Measurements from ENCODE around the gene C4orf17.

C4orf17 gene

GRCh38 chr4:99504804-99505502 lies 5.9 kb upstream of the C4orf17 start:
- no peak for ATAC-seq
- TF ChIP-seq ARNTL (CRISPR knock-in tag; IDR thresholded peaks at IDR 0.05; ENCODE audit: borderline replicate concordance, low read depth) (no peak), ZNF565 (CRISPR knock-in tag; conservative IDR thresholded peaks at IDR 0.05; ENCODE audit: low read depth) (no peak), ZFP30 (CRISPR knock-in tag; IDR thresholded peaks at IDR 0.05) (no peak), ZNF8 (CRISPR knock-in tag; IDR thresholded peaks at IDR 0.05) (no peak), TOX (CRISPR knock-in tag; IDR thresholded peaks at IDR 0.05; ENCODE audit: borderline replicate concordance) (no peak), ZNF70 (CRISPR knock-in tag; IDR thresholded peaks at IDR 0.05) (no peak), OSR1 (CRISPR knock-in tag; IDR thresholded peaks at IDR 0.05) (no peak), POU6F1 (CRISPR knock-in tag; IDR thresholded peaks at IDR 0.05; ENCODE audit: borderline replicate concordance, low read depth) (no peak), TSHZ2 (CRISPR knock-in tag; IDR thresholded peaks at IDR 0.05) (no peak), TCF4 (CRISPR knock-in tag; IDR thresholded peaks at IDR 0.05; ENCODE audit: borderline replicate concordance) (no peak), RARB (CRISPR knock-in tag; IDR thresholded peaks at IDR 0.05) (no peak), ZC3H10 (CRISPR knock-in tag; IDR thresholded peaks at IDR 0.05) (no peak), ESRRG (CRISPR knock-in tag; IDR thresholded peaks at IDR 0.05) (no peak), ISL1 (CRISPR knock-in tag; IDR thresholded peaks at IDR 0.05) (no peak)
- TF ChIP-seq, protein P1, sequence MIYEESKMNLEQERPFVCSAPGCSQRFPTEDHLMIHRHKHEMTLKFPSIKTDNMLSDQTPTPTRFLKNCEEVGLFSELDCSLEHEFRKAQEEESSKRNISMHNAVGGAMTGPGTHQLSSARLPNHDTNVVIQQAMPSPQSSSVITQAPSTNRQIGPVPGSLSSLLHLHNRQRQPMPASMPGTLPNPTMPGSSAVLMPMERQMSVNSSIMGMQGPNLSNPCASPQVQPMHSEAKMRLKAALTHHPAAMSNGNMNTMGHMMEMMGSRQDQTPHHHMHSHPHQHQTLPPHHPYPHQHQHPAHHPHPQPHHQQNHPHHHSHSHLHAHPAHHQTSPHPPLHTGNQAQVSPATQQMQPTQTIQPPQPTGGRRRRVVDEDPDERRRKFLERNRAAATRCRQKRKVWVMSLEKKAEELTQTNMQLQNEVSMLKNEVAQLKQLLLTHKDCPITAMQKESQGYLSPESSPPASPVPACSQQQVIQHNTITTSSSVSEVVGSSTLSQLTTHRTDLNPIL (CRISPR knock-in tag; IDR thresholded peaks at IDR 0.05; ENCODE audit: low read depth), result no peak
- TF ChIP-seq, protein P2, sequence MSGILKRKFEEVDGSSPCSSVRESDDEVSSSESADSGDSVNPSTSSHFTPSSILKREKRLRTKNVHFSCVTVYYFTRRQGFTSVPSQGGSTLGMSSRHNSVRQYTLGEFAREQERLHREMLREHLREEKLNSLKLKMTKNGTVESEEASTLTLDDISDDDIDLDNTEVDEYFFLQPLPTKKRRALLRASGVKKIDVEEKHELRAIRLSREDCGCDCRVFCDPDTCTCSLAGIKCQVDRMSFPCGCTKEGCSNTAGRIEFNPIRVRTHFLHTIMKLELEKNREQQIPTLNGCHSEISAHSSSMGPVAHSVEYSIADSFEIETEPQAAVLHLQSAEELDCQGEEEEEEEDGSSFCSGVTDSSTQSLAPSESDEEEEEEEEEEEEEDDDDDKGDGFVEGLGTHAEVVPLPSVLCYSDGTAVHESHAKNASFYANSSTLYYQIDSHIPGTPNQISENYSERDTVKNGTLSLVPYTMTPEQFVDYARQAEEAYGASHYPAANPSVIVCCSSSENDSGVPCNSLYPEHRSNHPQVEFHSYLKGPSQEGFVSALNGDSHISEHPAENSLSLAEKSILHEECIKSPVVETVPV (CRISPR knock-in tag; IDR thresholded peaks at IDR 0.05), result no peak

DNA sequence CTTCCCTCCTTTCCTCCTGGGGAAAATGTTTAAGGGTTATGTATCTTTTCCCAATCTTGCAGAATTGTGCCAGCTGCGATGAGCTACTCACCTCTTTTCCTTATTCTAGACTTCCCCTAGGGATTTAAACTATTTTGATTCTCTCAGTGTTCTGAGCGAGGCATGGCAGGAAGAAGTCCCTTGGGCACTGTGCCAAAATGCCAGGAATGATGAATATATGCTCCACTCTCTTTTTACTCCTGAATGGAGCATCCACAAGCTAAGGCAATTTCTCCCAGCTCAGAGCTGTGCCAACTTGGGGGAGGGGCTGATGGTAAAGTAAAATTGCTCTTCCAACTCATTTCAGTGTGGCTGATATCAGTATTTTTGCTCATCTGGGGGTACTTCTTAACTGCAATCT lies 4.0 kb upstream of the C4orf17 start:
- TF ChIP-seq TOX (CRISPR knock-in tag; IDR thresholded peaks at IDR 0.05; ENCODE audit: borderline replicate concordance), result no peak
- no peak for TF ChIP-seq OSR1 (CRISPR knock-in tag; IDR thresholded peaks at IDR 0.05)
- TF ChIP-seq, protein P3, sequence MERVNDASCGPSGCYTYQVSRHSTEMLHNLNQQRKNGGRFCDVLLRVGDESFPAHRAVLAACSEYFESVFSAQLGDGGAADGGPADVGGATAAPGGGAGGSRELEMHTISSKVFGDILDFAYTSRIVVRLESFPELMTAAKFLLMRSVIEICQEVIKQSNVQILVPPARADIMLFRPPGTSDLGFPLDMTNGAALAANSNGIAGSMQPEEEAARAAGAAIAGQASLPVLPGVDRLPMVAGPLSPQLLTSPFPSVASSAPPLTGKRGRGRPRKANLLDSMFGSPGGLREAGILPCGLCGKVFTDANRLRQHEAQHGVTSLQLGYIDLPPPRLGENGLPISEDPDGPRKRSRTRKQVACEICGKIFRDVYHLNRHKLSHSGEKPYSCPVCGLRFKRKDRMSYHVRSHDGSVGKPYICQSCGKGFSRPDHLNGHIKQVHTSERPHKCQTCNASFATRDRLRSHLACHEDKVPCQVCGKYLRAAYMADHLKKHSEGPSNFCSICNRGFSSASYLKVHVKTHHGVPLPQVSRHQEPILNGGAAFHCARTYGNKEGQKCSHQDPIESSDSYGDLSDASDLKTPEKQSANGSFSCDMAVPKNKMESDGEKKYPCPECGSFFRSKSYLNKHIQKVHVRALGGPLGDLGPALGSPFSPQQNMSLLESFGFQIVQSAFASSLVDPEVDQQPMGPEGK (CRISPR knock-in tag; IDR thresholded peaks at IDR 0.05; ENCODE audit: borderline replicate concordance), result no peak

GRCh38 chr4:99507349-99507748 lies 3.5 kb upstream of the C4orf17 start:
- no peak for ATAC-seq

More for the DNA sequence above, 4.0 kb upstream of the C4orf17 start:
- no peak for ATAC-seq

More at GRCh38 chr4:99507349-99507748, 3.5 kb upstream of the C4orf17 start:
- TF ChIP-seq, protein P2 (CRISPR knock-in tag; IDR thresholded peaks at IDR 0.05), result no peak
- no peak for TF ChIP-seq ZNF565 (CRISPR knock-in tag; conservative IDR thresholded peaks at IDR 0.05; ENCODE audit: low read depth)
